HEK293 (cell line): ENCODE results near the gene ECI1.

Experiments used
- CTCF ChIA-PET: fragments of 350-600 bp; formaldehyde crosslinking; extraction: SDS; loops from one replicate; lab custom pipeline; 2021; ENCODE audit warnings: antibody characterized with exemption; lab: Yijun Ruan, JAX
- POLR2A ChIA-PET: fragments of 300-600 bp; formaldehyde crosslinking; extraction: SDS; loops from one replicate; lab custom pipeline; 2020; ENCODE audit warnings: antibody characterized with exemption, inconsistent platforms; lab: Yijun Ruan, JAX
- H3K27ac ChIP-seq: fragments of 200-500 bp; sonication (Bioruptor generic); 2 replicates; pipeline ENCODE4 v1.5.1; 2014; ENCODE audit warnings: low read depth, low read length, control low read depth, inconsistent platforms; ENCODE audit errors: extremely low read depth
- H3K36me3 ChIP-seq, 2 experiments: fragments of 200-500 bp in 1 of 2; sonication (Bioruptor generic) in 1 of 2; 1 replicate in 1 of 2; 2 replicates in 1 of 2; pipeline ENCODE4 v1.5.1; 2014 to 2017; ENCODE audit warnings: inconsistent platforms in 2 of 2, low read length in 2 of 2; ENCODE audit not compliant: control insufficient read depth in 2 of 2, insufficient read depth in 1 of 2
- H3K4me1 ChIP-seq: fragments of 200-500 bp; sonication (Bioruptor generic); 2 replicates; pipeline ENCODE4 v1.5.1; 2014; ENCODE audit warnings: mild to moderate bottlenecking, low read length, inconsistent platforms; ENCODE audit not compliant: control insufficient read depth, insufficient read depth
- H3K4me3 ChIP-seq: 2 replicates; pipeline ENCODE4 v1.5.1; 2011; ENCODE audit warnings: low read depth, mild to moderate bottlenecking, control low read depth, low read length, moderate library complexity
- H3K9me3 ChIP-seq: fragments of 200-500 bp; sonication (Bioruptor generic); 2 replicates; pipeline ENCODE4 v1.5.1; 2014; ENCODE audit warnings: low read depth, low read length, inconsistent platforms; ENCODE audit not compliant: control insufficient read depth, insufficient read depth
- PRDM4 ChIP-seq: fragments of 450-650 bp; formaldehyde crosslinking; IDR thresholded peaks from 2 replicates; pipeline ENCODE4 v1.5.1; 2017; ENCODE audit warnings: missing biosample characterization, missing genetic modification characterization
- ZBTB21 ChIP-seq: fragments of 450-650 bp; formaldehyde crosslinking; IDR thresholded peaks from 2 replicates; pipeline ENCODE4 v1.5.1; 2017; ENCODE audit warnings: missing biosample characterization, missing genetic modification characterization
- ZFP3 ChIP-seq: fragments of 450-650 bp; formaldehyde crosslinking; IDR thresholded peaks from 2 replicates; pipeline ENCODE4 v1.5.1; 2016; ENCODE audit warnings: low read depth, missing biosample characterization, missing genetic modification characterization
- ZNF16 ChIP-seq: fragments of 450-650 bp; formaldehyde crosslinking; IDR thresholded peaks from 2 replicates; pipeline ENCODE4 v1.5.1; 2016; ENCODE audit warnings: low read depth, missing biosample characterization, missing genetic modification characterization
- ZNF184 ChIP-seq: fragments of 450-650 bp; IDR thresholded peaks from 2 replicates; pipeline ENCODE4 v1.5.1; 2018; ENCODE audit warnings: missing biosample characterization, mild to moderate bottlenecking, missing genetic modification characterization
- ZNF23 ChIP-seq: fragments of 450-650 bp; formaldehyde crosslinking; IDR thresholded peaks from 2 replicates; pipeline ENCODE4 v1.5.1; 2016; ENCODE audit warnings: missing biosample characterization, missing genetic modification characterization, borderline replicate concordance
- ZNF324 ChIP-seq: fragments of 450-650 bp; formaldehyde crosslinking; IDR thresholded peaks from 2 replicates; pipeline ENCODE4 v1.5.1; 2016; ENCODE audit warnings: missing biosample characterization, missing genetic modification characterization
- ZNF37A ChIP-seq: fragments of 450-650 bp; IDR thresholded peaks from 2 replicates; pipeline ENCODE4 v1.5.1; 2018; ENCODE audit warnings: missing biosample characterization, missing genetic modification characterization
- TF ChIP-seq, protein P1 (sequence below): fragments of 450-650 bp; formaldehyde crosslinking; IDR thresholded peaks from 2 replicates; pipeline ENCODE4 v1.5.1; 2016; ENCODE audit warnings: missing biosample characterization, missing genetic modification characterization

ECI1 gene

GRCh38 chr16:2286550-2286949 is 35.2 kb upstream of the ECI1 start:
- Histone ChIP-seq H3K36me3 (peaks cover 3 to 34% of the 10 kb centered on the region in 2 experiments; a peak in 2 of 3 replicates), H3K4me1 (no peaks in the 10 kb centered on the region), H3K27ac (no peak overlapping the region), H3K4me3 (no peak overlapping the region), H3K9me3 (no peaks in the 10 kb centered on the region)
- CTCF ChIA-PET, result no interaction called here
- POLR2A ChIA-PET, result no interaction called here
- TF ChIP-seq ZBTB21 (tag by site-specific recombination) (no peak), ZNF324 (tag by site-specific recombination) (no peak), ZNF23 (tag by site-specific recombination) (no peak), PRDM4 (tag by site-specific recombination) (no peak)

DNA sequence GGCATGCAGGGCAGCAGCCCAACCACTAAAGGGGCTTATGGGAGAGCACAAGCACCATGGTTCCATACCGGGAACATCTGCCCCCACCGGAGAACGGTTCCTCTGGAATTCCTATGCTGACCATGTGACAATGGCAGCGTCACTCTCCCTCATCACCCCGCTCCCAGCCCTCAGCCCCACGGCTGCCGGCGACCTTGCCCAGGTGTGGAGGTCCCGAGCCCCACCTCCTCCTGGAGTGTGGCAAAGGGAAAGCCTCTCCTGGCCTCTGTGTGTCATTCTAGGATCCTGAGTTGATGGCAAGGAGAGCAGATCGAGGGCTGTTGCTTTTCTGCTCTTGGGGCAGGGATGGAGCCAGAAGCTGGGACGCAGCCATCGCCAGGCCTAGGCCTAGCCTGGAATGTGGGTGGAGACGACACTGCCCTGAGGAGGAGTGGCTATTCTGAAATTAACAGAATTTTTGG is 34.4 kb upstream of the ECI1 start:
- TF ChIP-seq, protein P1, sequence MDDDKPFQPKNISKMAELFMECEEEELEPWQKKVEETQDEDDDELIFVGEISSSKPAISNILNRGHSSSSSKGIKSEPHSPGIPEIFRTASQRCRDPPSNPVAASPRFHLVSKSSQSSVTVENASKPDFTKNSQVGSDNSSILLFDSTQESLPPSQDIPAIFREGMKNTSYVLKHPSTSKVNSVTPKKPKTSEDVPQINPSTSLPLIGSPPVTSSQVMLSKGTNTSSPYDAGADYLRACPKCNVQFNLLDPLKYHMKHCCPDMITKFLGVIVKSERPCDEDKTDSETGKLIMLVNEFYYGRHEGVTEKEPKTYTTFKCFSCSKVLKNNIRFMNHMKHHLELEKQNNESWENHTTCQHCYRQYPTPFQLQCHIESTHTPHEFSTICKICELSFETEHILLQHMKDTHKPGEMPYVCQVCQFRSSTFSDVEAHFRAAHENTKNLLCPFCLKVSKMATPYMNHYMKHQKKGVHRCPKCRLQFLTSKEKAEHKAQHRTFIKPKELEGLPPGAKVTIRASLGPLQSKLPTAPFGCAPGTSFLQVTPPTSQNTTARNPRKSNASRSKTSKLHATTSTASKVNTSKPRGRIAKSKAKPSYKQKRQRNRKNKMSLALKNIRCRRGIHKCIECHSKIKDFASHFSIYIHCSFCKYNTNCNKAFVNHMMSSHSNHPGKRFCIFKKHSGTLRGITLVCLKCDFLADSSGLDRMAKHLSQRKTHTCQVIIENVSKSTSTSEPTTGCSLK (tag by site-specific recombination), result no peak
- TF ChIP-seq ZFP3 (no peak), ZNF16 (tag by site-specific recombination) (no peak)
- POLR2A ChIA-PET, result no interaction called here
- H3K4me3 ChIP-seq, result no peak overlapping the region
- H3K36me3 ChIP-seq, result peaks cover 3 to 36% of the 10 kb centered on the region in 2 experiments; a peak in 2 of 3 replicates
- H3K4me1 ChIP-seq, result no peaks in the 10 kb centered on the region
- no peak overlapping the region for H3K27ac ChIP-seq
- no peaks in the 10 kb centered on the region for H3K9me3 ChIP-seq
- CTCF ChIA-PET, result no interaction called here

GRCh38 chr16:2284797-2285576 is 33.6 kb upstream of the ECI1 start:
- Histone ChIP-seq H3K4me1 (no peaks in the 10 kb centered on the region), H3K36me3 (peaks cover 3 to 39% of the 10 kb centered on the region in 2 experiments; a peak in 2 of 3 replicates), H3K9me3 (no peaks in the 10 kb centered on the region), H3K27ac (no peak overlapping the region), H3K4me3 (no peak overlapping the region)
- CTCF ChIA-PET, result no interaction called here
- TF ChIP-seq ZNF37A (no peak), ZNF16 (tag by site-specific recombination) (no peak), ZNF184 (no peak)
- TF ChIP-seq, protein P1 (tag by site-specific recombination), result no peak
- POLR2A ChIA-PET, result no interaction called here
